GM12865 (cell line): ENCODE data around the gene PSMD1.
"Not testable (repeated sequence)": the region's sequence is repeated elsewhere in the genome, so short reads cannot be mapped to it uniquely, and the experiment has no call there.

Source experiments
- DNase-seq: peaks from one replicate; pipeline ENCODE4 v3.0.0; 2010; ENCODE audit warnings: low read depth
- H3K4me3 ChIP-seq: 2 replicates; pipeline ENCODE4 v1.5.1; 2011; ENCODE audit warnings: mild to moderate bottlenecking, low read depth, low read length, control low read depth
- CTCF ChIP-seq: IDR thresholded peaks from 2 replicates; pipeline ENCODE4 v1.5.1; 2011; ENCODE audit warnings: low read length, control low read depth, low read depth, inconsistent platforms; ENCODE audit not compliant: insufficient read depth; ENCODE audit errors: missing control alignments

PSMD1 gene

GRCh38 chr2:231174211-231174651, 117.6 kb downstream of the PSMD1 start:
- no peak for DNase-seq
- no peak for TF ChIP-seq CTCF
- H3K4me3 ChIP-seq, result no peak overlapping the region

GRCh38 chr2:231176066-231176465, 119.4 kb downstream of the PSMD1 start:
- TF ChIP-seq CTCF, result no peak
- no peak overlapping the region for H3K4me3 ChIP-seq
- no peak for DNase-seq

GRCh38 chr2:231177156-231178025, 120.7 kb downstream of the PSMD1 start:
- H3K4me3 ChIP-seq, result no peak overlapping the region
- no peak for TF ChIP-seq CTCF
- DNase-seq, result no peak

- not testable (repeated sequence) for DNase-seq, H3K4me3 ChIP-seq
Measured at GRCh38 chr2:231178805-231179204, 122.1 kb downstream of the PSMD1 start.

- H3K4me3 ChIP-seq, result no peak overlapping the region
- no peak for TF ChIP-seq CTCF
- DNase-seq, result peak; percentile 80
Measured at GRCh38 chr2:231181860-231182512, 125.3 kb downstream of the PSMD1 start.

- no peak overlapping the region for H3K4me3 ChIP-seq
- DNase-seq, result no peak
- TF ChIP-seq CTCF, result no peak
Measured at GRCh38 chr2:231182513-231182899, 125.8 kb downstream of the PSMD1 start.

- no peak for DNase-seq
- no peak overlapping the region for H3K4me3 ChIP-seq
- TF ChIP-seq CTCF, result no peak
Measured at GRCh38 chr2:231183851-231184250, 127.2 kb downstream of the PSMD1 start.
